Activated CD8-positive, alpha-beta memory T cell treated with anti-CD3 and anti-CD28 coated beads, Interleukin-2, amount 50 U/mL, for 1 hour (primary cell): Measurements from ENCODE around the gene CCNG1.
"Not testable (repeated sequence)": the region's sequence is repeated elsewhere in the genome, so short reads cannot be mapped to it uniquely, and the experiment has no call there.

Source experiments
- DNase-seq: peaks from one replicate; pipeline ENCODE4 v3.0.0-alpha.2; 2020; ENCODE audit errors: extremely low read depth

The CCNG1 gene

GRCh38 chr5:163444526-163444925 lies 7.1 kb downstream of the CCNG1 start:
- DNase-seq = no peak

- no peak for DNase-seq
These were observed 8.0 kb downstream of the CCNG1 start for GRCh38 chr5:163445345-163445744.

GRCh38 chr5:163447191-163447590 lies 9.8 kb downstream of the CCNG1 start:
- no peak for DNase-seq

GRCh38 chr5:163447875-163448274 lies 10.5 kb downstream of the CCNG1 start:
- DNase-seq = no peak

GRCh38 chr5:163448491-163448890 lies 11.1 kb downstream of the CCNG1 start:
- no peak for DNase-seq

GRCh38 chr5:163451489-163451888 lies 14.1 kb downstream of the CCNG1 start:
- no peak for DNase-seq

GRCh38 chr5:163453705-163454104 lies 16.3 kb downstream of the CCNG1 start:
- no peak for DNase-seq

- not testable (repeated sequence) for DNase-seq
These were observed 18.0 kb downstream of the CCNG1 start for GRCh38 chr5:163455406-163455805.

GRCh38 chr5:163456029-163456589 lies 18.7 kb downstream of the CCNG1 start:
- DNase-seq = no peak

GRCh38 chr5:163456840-163457239 lies 19.4 kb downstream of the CCNG1 start:
- DNase-seq = no peak

- DNase-seq = no peak
These were observed 21.5 kb downstream of the CCNG1 start for GRCh38 chr5:163458778-163459385.

GRCh38 chr5:163459462-163459818 lies 22.0 kb downstream of the CCNG1 start:
- DNase-seq = no peak

- peak; percentile 91 for DNase-seq
These were observed 22.6 kb downstream of the CCNG1 start, which contains the start of gene NUDCD2 for GRCh38 chr5:163459819-163460561. TSS of gene NUDCD2 (minus strand) at chr5:163460102. CDS start at chr5:163460050, 52 bp downstream.

- DNase-seq = no peak
These were observed 23.3 kb downstream of the CCNG1 start, which contains the start of gene HMMR for GRCh38 chr5:163460562-163461171. TSS of gene HMMR (plus strand) at chr5:163460632. CDS start at chr5:163460693, 61 bp downstream.

GRCh38 chr5:163463063-163463435 lies 25.7 kb downstream of the CCNG1 start:
- no peak for DNase-seq

- DNase-seq = no peak
These were observed 30.3 kb downstream of the CCNG1 start for GRCh38 chr5:163467682-163468081.

GRCh38 chr5:163473635-163474243 lies 36.3 kb downstream of the CCNG1 start:
- DNase-seq = no peak

- no peak for DNase-seq
These were observed 38.0 kb downstream of the CCNG1 start for GRCh38 chr5:163475411-163475810.

GRCh38 chr5:163478126-163478981 lies 41.0 kb downstream of the CCNG1 start:
- no peak for DNase-seq

GRCh38 chr5:163478982-163479271 lies 41.5 kb downstream of the CCNG1 start:
- DNase-seq = no peak

- DNase-seq = no peak
These were observed 51.8 kb downstream of the CCNG1 start for GRCh38 chr5:163489055-163489744.
